Embryonic facial prominence (tissue), 1 donor: ENCODE data around the gene PSMA5.
"Not testable (repeated sequence)": the region's sequence is repeated elsewhere in the genome, so short reads cannot be mapped to it uniquely, and the experiment has no call there.

Experiments
- DNase-seq: peaks from one replicate; pipeline ENCODE4 v3.0.0-alpha.2; 2016; ENCODE audit errors: extremely low spot score

PSMA5 gene

DNA sequence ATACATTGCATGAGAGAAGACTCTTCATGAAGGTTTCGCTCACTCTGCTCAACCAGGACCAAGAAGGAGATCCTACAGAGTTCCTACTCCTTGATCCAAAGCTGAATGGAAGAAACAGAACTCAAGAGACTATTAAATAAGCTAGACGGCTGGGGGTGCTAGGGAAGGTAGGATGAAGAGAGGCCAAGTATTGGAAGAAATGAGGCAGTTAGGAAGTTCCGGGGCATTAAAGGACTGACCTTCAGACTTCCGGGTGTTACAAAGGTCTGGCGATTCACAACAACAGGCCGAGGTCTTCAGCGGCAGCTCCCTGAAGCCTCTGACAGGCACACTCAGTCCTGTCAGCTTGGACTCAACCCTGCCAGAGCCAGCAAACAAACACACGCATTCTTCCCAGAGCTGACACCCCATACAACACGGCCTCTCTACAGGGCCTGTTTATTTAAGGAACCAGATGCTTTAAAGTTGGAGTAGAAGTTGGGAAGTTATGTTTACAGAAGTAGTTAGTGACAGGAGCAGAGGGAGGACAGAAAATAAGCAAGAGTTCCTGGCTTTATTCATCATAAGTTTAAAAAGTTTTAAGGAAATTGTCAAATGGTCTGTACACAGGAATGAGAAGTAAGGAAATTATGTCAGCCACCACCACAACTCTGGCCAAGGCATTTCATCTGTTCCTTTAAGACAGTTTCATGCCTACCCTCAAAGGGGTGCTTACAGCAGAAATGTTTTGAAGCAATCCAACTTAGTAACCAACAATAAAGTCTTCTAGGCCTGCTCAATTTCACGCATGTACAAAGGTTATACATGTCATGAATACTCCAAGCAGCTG is 33.2 kb downstream of the PSMA5 start:
- DNase-seq = no peak

- no peak for DNase-seq
These were observed 34.0 kb downstream of the PSMA5 start for GRCh38 chr1:109392037-109392787.

DNA sequence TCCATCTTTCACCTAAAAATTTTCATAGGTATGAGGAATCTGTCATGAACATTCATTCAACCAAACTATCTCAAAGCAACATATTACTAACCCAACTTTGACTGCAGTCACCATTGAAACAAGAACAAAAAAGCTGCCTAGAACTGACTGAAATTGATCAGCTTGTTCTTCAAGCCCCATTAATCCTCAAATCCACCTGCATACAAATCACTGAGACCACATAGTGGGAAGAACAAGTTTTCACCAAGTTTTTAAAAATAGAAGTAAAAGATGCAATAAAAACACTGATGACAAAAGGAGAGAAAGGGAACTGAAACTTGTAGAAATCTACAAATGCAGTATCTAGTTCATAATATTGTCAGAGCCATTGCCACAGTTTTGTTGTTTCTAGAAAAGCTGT is 34.6 kb downstream of the PSMA5 start:
- DNase-seq = no peak

- DNase-seq = no peak
These were observed 35.1 kb downstream of the PSMA5 start for GRCh38 chr1:109391157-109391556.

GRCh38 chr1:109389638-109390341 is 36.5 kb downstream of the PSMA5 start:
- no peak for DNase-seq

DNA sequence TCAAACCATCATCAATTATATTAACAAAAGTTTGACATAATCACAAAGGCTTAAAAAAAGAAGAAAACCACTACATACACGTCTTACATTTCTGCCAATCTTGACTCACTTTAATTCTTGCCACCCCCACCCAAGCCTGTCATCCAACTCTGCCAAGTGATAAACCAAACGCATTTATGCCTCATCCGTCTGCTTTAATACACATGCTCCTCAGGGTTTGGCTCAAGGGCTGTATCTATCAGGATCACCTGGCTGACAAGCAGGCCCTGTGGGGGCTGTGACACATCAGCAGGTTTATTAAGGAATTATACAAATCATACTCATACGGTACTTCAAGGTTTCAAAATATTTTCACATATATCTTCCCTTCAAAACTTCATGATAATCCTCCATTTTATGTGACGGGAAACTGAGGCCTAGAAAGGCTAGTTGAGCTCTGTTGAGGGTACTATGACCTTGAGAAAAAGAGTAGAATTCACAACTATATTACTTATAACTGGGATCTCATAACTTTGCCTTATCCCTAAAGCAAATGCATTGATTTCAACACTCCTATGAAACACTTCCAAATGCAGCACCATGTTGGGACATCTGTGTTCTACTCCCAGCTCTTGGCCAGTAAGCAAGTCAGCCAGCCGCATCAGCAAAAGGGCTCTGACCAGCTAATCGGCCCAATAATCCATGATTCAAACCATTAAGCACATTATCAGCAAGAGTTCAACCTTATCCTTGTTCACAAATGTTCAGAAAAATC is 37.2 kb downstream of the PSMA5 start:
- no peak for DNase-seq

- no peak for DNase-seq
These were observed 38.0 kb downstream of the PSMA5 start for GRCh38 chr1:109388208-109388711.

DNA sequence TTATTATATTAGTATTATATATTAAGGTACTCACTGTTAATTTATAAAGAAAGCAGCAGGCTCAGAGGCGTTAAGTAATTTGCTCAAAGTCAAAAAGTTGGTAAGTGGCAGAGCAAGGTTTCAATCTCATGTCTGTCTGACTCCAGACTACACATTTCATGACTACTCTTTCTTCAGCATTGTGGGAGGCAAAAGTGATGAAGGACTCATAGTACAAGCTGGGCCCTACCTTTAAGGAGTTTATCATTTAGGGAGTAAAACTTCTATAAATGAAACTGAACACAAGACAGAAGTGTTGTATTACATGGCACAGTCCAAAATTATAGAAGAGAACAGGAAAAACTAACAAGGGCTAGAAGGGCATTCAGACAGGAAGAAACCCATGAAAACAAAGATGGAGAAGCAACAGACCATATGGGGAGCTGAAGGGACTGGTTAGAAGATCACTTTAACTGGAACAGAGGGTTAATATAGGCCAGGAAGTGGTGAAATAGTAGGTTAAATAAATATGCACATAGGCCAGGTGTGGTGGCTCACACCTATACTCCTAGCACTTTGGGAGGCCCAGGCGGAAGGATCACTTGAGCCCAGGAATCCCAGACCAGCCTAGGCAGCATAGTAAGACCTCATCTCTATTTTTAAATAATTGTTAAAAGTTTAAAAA is 40.1 kb downstream of the PSMA5 start:
- DNase-seq = no peak

- DNase-seq = no peak
These were observed 40.8 kb downstream of the PSMA5 start for GRCh38 chr1:109385417-109385816.

- no peak for DNase-seq
These were observed 42.4 kb downstream of the PSMA5 start for GRCh38 chr1:109383854-109384253.

GRCh38 chr1:109383087-109383779 is 43.0 kb downstream of the PSMA5 start:
- DNase-seq = no peak

DNA sequence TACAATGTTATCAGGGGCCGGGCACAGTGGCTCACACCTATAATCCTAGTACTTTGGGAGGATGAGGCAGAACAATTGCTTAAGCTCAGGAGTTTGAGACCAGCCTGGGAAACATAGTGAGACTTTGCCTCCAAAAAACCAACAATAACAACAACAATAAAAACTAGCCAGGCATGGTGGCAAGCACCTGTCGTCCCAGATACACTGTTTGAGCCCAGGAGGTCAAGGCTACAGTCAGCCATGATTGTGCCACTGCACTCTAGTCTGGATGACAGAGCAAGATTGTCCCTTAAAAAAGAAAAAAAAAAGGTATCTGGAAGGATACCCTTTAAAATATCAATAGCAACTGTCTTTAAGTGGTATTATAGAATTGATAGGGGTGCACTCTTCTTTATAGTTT is 44.7 kb downstream of the PSMA5 start:
- DNase-seq = no peak

DNA sequence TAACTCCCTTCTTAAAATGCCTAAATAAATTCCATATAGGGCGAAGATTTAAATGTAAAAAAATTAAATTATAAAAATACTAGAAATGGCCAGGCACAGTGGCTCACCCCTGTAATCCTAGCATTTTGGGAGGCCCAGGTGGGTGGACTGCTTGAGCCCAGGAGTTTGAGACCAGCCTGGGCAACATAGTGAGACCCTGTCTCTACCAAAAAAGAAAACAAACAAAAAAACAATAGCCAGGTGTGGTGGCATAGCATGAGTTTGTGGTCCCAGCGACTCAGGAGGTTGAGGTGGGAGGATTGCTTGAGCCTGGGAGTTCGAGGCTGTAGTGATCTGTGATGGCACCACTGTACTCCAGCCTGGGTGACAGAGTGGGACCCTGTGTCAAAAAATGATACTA is 46.3 kb downstream of the PSMA5 start:
- no peak for DNase-seq

GRCh38 chr1:109379422-109379821 is 46.8 kb downstream of the PSMA5 start:
- no peak for DNase-seq

DNA sequence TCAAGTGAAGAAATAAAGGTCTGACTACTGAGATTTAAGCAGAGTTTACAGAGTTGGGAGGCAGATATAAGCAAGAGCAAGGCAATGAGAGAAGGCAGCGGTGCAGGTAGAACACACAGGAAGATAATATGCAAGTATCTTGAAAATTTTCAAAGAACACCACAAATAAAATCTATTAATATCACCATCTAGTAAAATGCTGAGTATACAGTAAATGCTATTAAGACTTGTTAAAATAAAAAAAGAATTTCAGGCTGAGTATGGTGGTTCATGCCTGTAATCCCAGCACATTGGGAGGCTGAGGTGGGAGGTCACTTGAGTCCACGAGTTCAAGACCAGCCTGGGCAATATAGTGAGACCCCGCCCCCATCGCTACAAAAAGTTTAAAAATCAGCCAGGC is 48.5 kb downstream of the PSMA5 start:
- DNase-seq = no peak

- DNase-seq = not testable (repeated sequence)
These were observed 52.6 kb downstream of the PSMA5 start for GRCh38 chr1:109373696-109374095.

GRCh38 chr1:109373126-109373525 is 53.1 kb downstream of the PSMA5 start:
- DNase-seq = no peak

GRCh38 chr1:109372281-109372680 is 54.0 kb downstream of the PSMA5 start:
- DNase-seq = no peak

DNA sequence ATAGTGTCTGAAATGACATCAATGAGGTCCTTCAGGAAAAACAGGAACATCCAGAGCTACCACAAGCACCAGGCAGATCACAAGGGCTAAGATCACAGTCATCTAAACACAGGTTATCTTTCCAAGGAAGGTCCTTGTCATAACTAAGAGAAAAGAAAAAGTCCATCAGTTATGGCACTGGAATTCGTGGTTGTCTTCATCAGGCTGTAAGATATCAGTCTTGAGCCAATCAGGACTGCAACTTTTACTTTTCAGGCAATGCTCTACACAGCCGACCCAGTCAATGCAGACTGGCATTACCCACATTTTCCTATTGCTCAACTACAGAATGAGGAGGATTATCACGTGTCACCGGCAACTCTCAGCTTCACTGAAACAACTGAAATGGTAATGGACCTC is 54.9 kb downstream of the PSMA5 start:
- no peak for DNase-seq

GRCh38 chr1:109370712-109371340 is 55.4 kb downstream of the PSMA5 start:
- DNase-seq = no peak
